HG03558 (cell line): Measurements from ENCODE around the gene RNF223.
"Not testable (repeated sequence)": the region's sequence is repeated elsewhere in the genome, so short reads cannot be mapped to it uniquely, and the experiment has no call there.

Experiments
- ATAC-seq: cut with Tn5 transposase; IDR thresholded peaks from one replicate; pipeline ENCODE4 v1.9.1; 2021; ENCODE audit warnings: moderate number of reproducible peaks; ENCODE audit not compliant: unreplicated experiment; ENCODE audit errors: extremely low read depth

RNF223 gene

GRCh38 chr1:1110561-1110971, 36.5 kb upstream of the RNF223 start:
- no peak for ATAC-seq

- no peak for ATAC-seq
Observed at GRCh38 chr1:1109743-1110142, 35.6 kb upstream of the RNF223 start.

DNA sequence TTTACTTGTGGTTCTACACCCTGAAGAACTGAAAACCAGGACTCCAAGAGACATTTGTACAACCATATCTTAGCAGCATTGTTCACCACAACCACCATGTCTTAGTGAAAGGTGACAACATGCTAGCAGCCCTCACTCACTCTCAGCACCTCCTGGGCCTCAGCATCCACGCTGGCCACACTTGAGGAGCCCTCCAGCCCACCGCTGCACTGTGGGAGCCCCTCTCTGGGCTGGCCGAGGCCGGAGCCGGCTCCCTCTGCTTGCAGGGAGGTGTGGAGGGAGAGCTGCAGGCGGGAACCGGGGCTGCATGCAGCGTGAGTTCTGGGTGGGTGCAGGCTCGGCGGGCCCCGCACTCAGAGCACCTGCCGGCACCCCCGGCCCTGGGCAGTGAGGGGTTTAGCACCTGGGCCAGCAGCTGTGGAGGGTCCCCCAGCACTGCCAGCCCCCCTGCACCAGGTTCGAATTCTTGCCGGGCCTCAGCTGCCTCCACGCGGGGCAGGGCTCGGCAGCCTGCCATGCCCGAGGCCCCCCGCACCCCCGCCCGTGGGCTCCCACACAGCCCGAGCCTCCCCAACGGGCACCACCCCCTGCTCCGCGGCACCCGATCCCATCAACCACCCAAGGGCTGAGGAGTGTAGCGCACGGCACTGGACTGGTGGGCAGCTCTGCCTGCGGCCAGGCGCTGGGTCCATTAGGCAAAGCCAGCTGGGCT, 32.6 kb upstream of the RNF223 start:
- no peak for ATAC-seq

DNA sequence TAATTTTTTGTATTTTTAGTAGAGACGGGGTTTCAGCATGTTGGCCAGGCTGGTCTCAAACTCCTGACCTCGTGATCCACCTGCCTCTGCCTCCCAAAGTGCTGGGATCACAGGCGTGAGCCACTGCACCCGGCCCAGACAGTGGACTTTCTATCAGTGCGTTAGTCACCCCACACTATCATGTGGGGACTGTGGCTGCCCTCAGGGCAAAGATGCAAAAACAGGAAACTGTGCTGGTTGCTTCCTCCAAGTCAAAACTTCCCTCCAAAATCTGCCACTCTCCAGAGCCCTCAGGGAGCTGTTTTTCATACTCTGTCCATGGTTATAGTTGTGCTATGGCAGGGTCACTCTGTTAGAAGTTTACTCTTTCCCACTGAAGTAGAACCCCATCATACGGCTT, 30.0 kb upstream of the RNF223 start:
- not testable (repeated sequence) for ATAC-seq

DNA sequence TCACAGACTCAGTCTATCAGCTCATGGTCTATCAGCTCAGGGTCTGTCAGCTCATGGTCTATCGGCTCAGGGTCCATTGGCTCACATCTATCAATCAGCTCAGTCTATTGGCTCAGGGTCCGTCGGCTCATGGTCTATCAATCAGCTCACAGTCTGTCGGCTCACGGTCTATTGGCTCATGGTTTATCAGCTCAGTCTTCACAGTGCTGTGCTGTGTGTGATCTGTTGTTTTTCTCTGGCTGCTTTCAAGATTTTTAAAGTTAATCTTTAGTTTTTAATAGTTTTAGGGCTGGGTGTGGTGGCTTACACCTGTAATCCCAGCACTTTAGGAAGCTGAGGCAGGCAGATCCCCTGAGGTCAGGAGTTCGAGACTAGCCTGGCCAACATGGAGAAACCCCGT, 27.4 kb upstream of the RNF223 start:
- ATAC-seq, result no peak

DNA sequence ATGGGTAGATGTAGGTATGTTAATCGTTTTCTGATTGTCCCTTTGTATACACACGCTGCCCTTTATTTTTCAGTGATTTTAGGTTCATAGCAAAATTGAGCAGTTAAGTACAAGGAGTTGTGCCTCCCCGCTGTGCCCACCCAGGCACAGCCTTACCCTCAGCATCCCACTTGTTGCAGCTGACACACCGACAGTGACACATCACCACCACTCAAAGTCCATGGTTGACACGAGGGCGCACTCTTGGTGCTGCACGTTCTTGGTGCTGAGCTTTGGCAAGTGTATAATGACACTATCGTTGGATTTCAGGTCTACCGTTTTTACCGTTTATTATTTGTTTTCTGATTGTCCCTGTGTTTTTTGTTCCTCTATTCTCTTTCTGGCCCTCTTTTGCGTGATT, 26.2 kb upstream of the RNF223 start:
- ATAC-seq, result no peak

- no peak for ATAC-seq
Observed at GRCh38 chr1:1099506-1100183, 25.5 kb upstream of the RNF223 start.

DNA sequence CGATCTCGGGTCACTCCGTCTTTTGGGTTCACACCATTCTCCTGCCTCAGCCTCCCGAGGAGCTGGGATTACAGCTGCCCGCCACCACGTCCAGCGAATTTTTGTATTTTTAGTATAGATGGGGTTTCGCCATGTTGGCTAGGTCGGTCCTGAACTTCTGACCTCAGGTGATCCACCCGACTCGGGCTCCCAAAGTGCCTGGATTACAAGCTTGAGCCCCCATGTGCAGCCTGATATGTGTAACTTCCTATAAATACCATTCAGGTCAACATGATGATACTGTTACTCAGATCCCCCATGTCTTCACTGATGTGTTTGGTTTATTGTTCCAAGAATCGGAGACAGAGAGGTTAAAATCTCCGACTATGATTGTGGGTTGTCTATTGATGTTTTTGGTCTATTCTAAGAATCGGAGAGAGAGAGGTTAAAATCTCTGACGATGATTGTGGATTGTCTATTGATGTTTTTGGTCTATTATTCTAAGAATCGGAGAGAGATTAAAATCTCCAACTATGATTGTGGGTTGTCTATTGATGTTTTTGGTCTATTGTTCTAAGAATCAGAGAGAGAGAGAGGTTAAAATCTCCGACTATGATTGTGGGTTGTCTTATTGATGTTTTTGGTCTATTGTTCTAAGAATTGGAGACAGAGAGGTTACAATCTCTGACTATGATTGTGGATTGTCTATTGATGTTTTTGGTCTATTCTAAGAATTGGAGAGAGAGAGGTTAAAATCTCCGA, 24.7 kb upstream of the RNF223 start:
- no peak for ATAC-seq

GRCh38 chr1:1096136-1096535, 22.0 kb upstream of the RNF223 start:
- ATAC-seq, result not testable (repeated sequence)

- no peak for ATAC-seq
Observed at GRCh38 chr1:1094981-1095380, 20.9 kb upstream of the RNF223 start.

GRCh38 chr1:1093610-1093943, 19.5 kb upstream of the RNF223 start:
- ATAC-seq, result no peak

- ATAC-seq, result no peak
Observed at GRCh38 chr1:1092894-1093609, 18.9 kb upstream of the RNF223 start.

DNA sequence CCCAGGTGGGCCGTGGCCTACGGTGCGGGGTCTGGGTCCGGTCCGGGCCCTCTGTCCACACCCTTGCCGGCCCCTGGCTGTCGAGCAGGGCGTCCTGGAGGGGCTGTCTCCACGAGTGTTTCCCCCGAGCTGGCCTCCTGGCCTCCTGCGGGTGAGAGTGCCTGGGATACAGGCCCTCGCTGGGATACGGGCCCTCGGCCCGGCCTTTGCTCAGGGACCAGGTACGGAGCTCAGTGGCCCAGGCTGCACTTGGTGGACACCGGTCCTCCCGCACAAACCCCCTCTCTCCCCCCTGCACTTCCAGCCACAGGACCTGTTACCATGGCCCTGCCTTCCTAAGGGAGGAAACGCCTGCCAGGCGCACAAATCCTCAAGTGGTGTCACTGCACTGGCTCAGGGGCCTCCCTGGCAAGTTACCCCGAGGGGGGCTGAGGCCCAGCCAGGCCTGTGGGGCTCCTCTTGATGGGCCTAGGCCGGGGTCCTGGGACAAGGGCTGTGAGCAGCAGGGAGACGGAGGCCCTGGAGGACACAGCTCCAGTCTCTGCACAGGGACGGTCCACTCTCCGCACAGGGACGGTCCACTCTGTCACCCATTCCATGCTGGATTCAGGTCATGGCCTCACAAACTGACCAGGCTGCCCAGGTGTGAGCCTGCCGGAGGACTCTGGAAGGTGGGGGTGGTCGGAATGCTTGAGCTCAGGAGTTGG, 18.2 kb upstream of the RNF223 start:
- no peak for ATAC-seq

GRCh38 chr1:1091344-1092148, 17.4 kb upstream of the RNF223 start:
- ATAC-seq, result no peak

- no peak for ATAC-seq
Observed at GRCh38 chr1:1090424-1091343, 16.6 kb upstream of the RNF223 start.

GRCh38 chr1:1089731-1090423, 15.8 kb upstream of the RNF223 start:
- ATAC-seq, result no peak

- no peak for ATAC-seq
Observed at GRCh38 chr1:1088801-1089680, 14.9 kb upstream of the RNF223 start.
